ENCODE measurements around the gene SSUH2. TPM values are rescaled to one million over a fixed set of nuclear protein-coding genes. Genes with fewer than 3 reads are reported as not detected.

The SSUH2 gene
- total and polyA plus RNA-seq, 2 of the 4 experiments (the other 2 are of a cell fraction) = 0.10 TPM; not detected in 1

GRCh38 chr3:8678751-8679150, 34.2 kb upstream of the SSUH2 start:
- intact Hi-C loops (cut with micrococcal nuclease) = no loop called here
- no peak for TF ChIP-seq CHD1 (IDR thresholded peaks at IDR 0.05; ENCODE audit: low read depth, low read length)
- TF ChIP-seq ELK1 (IDR thresholded peaks at IDR 0.05; ENCODE audit: borderline replicate concordance, low read depth, low read length) = no peak
- TF ChIP-seq RFX5 (IDR thresholded peaks at IDR 0.05; ENCODE audit: low read depth, low read length) = no peak
- no peak for TF ChIP-seq CEBPB (IDR thresholded peaks at IDR 0.05; ENCODE audit: low read depth, low read length)
- TF ChIP-seq MAFK (IDR thresholded peaks at IDR 0.05; ENCODE audit: low read depth, low read length) = no peak
- TF ChIP-seq BHLHE40 (IDR thresholded peaks at IDR 0.05; ENCODE audit: low read depth, low read length) = no peak
- TF ChIP-seq RAD21 (IDR thresholded peaks at IDR 0.05; ENCODE audit: low read length) = no peak
- no peak for TF ChIP-seq SMC3 (IDR thresholded peaks at IDR 0.05; ENCODE audit: low read depth, low read length)
- TF ChIP-seq CTCF (conservative IDR thresholded peaks at IDR 0.05; ENCODE audit: low read depth, low read length) = no peak
- no peak for TF ChIP-seq FOS (IDR thresholded peaks at IDR 0.05; ENCODE audit: low read depth, low read length)
- TF ChIP-seq MXI1 (IDR thresholded peaks at IDR 0.05; ENCODE audit: borderline replicate concordance, low read depth, low read length) = no peak
- TF ChIP-seq NFE2L2 (IDR thresholded peaks at IDR 0.05; ENCODE audit: low read depth, low read length) = no peak
- TF ChIP-seq USF2 (IDR thresholded peaks at IDR 0.05; ENCODE audit: low read depth, low read length) = no peak
- TF ChIP-seq RCOR1 (IDR thresholded peaks at IDR 0.05; ENCODE audit: insufficient replicate concordance, low read length) = no peak
- no peak for TF ChIP-seq MAZ (IDR thresholded peaks at IDR 0.05; ENCODE audit: borderline replicate concordance, low read depth, low read length)
- CTCF ChIA-PET = no interaction called here
- Histone ChIP-seq H2AK5ac (ENCODE audit: low read depth, low read length) (no peak overlapping the region), H4K91ac (ENCODE audit: insufficient read depth, low read depth, low read length) (no peak overlapping the region), H3K4ac (ENCODE audit: low read depth, low read length) (no peak overlapping the region), H3K27ac (ENCODE audit: insufficient read depth, low read length) (no peak overlapping the region), H3K79me1 (ENCODE audit: low read depth in 1 of 2, low read length in 2 of 2) (no peaks in the 10 kb centered on the region), H2BK120ac (ENCODE audit: low read depth, low read length) (no peak overlapping the region), H3K14ac (replicated peaks; ENCODE audit: low read depth, low read length) (no peak overlapping the region), H4K8ac (ENCODE audit: low read depth in 2 of 2, low read length in 2 of 2) (no peak overlapping the region), H3K56ac (ENCODE audit: extremely low read depth, insufficient read depth, low read length) (no peak overlapping the region), H3K36me3 (ENCODE audit: control insufficient read depth, insufficient read depth, low read length) (no peaks in the 10 kb centered on the region), H2AFZ (replicated peaks; ENCODE audit: low read length, poor library complexity) (no peak overlapping the region), H2BK15ac (ENCODE audit: low read depth, low read length) (no peak overlapping the region), H3K4me2 (ENCODE audit: low read depth, low read length) (no peak overlapping the region), H3K9ac (ENCODE audit: low read depth, low read length) (no peak overlapping the region), H2AK9ac (replicated peaks; ENCODE audit: low read depth, low read length, poor library complexity) (no peak overlapping the region), H4K20me1 (ENCODE audit: insufficient read depth, low read length) (no peaks in the 10 kb centered on the region), H3K9me3 (ENCODE audit: control insufficient read depth, insufficient read depth, low read length) (no peaks in the 10 kb centered on the region), H2BK5ac (ENCODE audit: low read depth, low read length, poor library complexity, severe bottlenecking) (no peak overlapping the region), H3K4me3 (ENCODE audit: insufficient read depth, low read depth, low read length) (no peak overlapping the region), H3K4me1 (ENCODE audit: control insufficient read depth, insufficient read depth, low read length) (no peaks in the 10 kb centered on the region; the same call in 1 of the 2 replicates), H3K27me3 (ENCODE audit: control insufficient read depth, insufficient read depth, low read length) (no peaks in the 10 kb centered on the region), H4K5ac (ENCODE audit: low read depth, low read length) (no peak overlapping the region), H3K18ac (ENCODE audit: low read depth, low read length) (no peak overlapping the region), H2BK20ac (ENCODE audit: low read depth, low read length) (no peak overlapping the region), H3K23ac (ENCODE audit: low read depth, low read length) (no peak overlapping the region), H3K9me1 (ENCODE audit: insufficient read depth, low read length) (no peaks in the 10 kb centered on the region)
- DNase-seq (no peak), ATAC-seq (ENCODE audit: low read depth) (no peak)
- dilution Hi-C loops (cut with HindIII; ENCODE audit: low sequenced_read_pairs, unreplicated experiment) = no loop called here
- POLR2A ChIA-PET (ENCODE audit: unreplicated experiment) = no interaction called here
- in situ Hi-C loops (cut with MboI; ENCODE audit: low sequenced_read_pairs) = no loop called here
- no TSS peak for BruUV-seq (replicated peaks)
- no CpG with 5 or more reads among the region's 19 CpGs for WGBS, 2 experiments (ENCODE audit: extremely low coverage in 2 of 2, insufficient read length in 1 of 2)
